Measurements from ENCODE around the gene RAB5B. TPM values are rescaled to one million over a fixed set of nuclear protein-coding genes. Genes with fewer than 3 reads are reported as not detected.
A peak's percentile ranks its signal among the peaks of the same experiment; 100 is the strongest.

The RAB5B gene
- total and polyA plus RNA-seq, 4 donors, result 64.5 to 118 (median 91.3) TPM

GRCh38 chr12:55993230-55993853, 19.5 kb downstream of the RAB5B start:
- Histone ChIP-seq H3K36me3 (ENCODE audit: control insufficient read depth in 4 of 4, insufficient read depth in 4 of 4, low read length in 4 of 4) (peaks cover 35 to 45% (median 39%) of the 10 kb centered on the region in 4 donors), H3K27me3 (ENCODE audit: control insufficient read depth in 3 of 3, insufficient read depth in 3 of 3, low read length in 2 of 3) (no peaks in the 10 kb centered on the region), H3K27ac (ENCODE audit: low read depth in 1 of 2, low read length in 1 of 2) (no peak overlapping the region), H3K4me3 (no peak overlapping the region), H3K9ac (ENCODE audit: insufficient read depth in 1 of 2, low read length in 2 of 2) (no peak overlapping the region), H3K9me3 (ENCODE audit: control insufficient read depth in 4 of 4, insufficient read depth in 3 of 4, low read length in 3 of 4) (peaks cover 0 to 2% (median 0%) of the 10 kb centered on the region in 4 donors), H3K4me1 (ENCODE audit: control insufficient read depth in 5 of 5, insufficient read depth in 5 of 5, low read length in 5 of 5) (peaks cover 0 to 16% (median 2%) of the 10 kb centered on the region in 5 donors)
- WGBS, 2 donors, result 87 to 93% methylated on average over 4 of the region's 4 CpGs
- TF ChIP-seq CTCF (IDR thresholded peaks at IDR 0.05; ENCODE audit: control extremely low read depth, extremely low read depth), result no peak
- no peak for ATAC-seq (ENCODE audit: insufficient read depth, low FRiP score)
- no peak for DNase-seq

- no peaks in the 10 kb centered on the region for H3K9me3 ChIP-seq (ENCODE audit: control insufficient read depth in 4 of 4, insufficient read depth in 3 of 4, low read length in 3 of 4)
- no peaks in the 10 kb centered on the region for H3K27me3 ChIP-seq (ENCODE audit: control insufficient read depth in 3 of 3, insufficient read depth in 3 of 3, low read length in 2 of 3)
- H3K9ac ChIP-seq (ENCODE audit: insufficient read depth in 1 of 2, low read length in 2 of 2), result no peak overlapping the region
- peaks cover 24 to 34% (median 28%) of the 10 kb centered on the region in 4 donors for H3K36me3 ChIP-seq (ENCODE audit: control insufficient read depth in 4 of 4, insufficient read depth in 4 of 4, low read length in 4 of 4)
- no peak overlapping the region for H3K27ac ChIP-seq (ENCODE audit: low read depth in 1 of 2, low read length in 1 of 2)
- TF ChIP-seq CTCF (IDR thresholded peaks at IDR 0.05; ENCODE audit: control extremely low read depth, extremely low read depth), result no peak
- ATAC-seq (ENCODE audit: insufficient read depth, low FRiP score) (no peak), DNase-seq (no peak)
- H3K4me3 ChIP-seq, result no peak overlapping the region
- 85 to 88% methylated on average over 8 of the region's 8 CpGs for WGBS, 2 donors
- peaks cover 0 to 16% (median 2%) of the 10 kb centered on the region in 5 donors for H3K4me1 ChIP-seq (ENCODE audit: control insufficient read depth in 5 of 5, insufficient read depth in 5 of 5, low read length in 5 of 5)
Observed at GRCh38 chr12:55995366-55995765, 21.5 kb downstream of the RAB5B start.

GRCh38 chr12:55996201-55996714, 22.4 kb downstream of the RAB5B start:
- ATAC-seq (ENCODE audit: insufficient read depth, low FRiP score) (peak; percentile 56), DNase-seq (peak; percentile 63 to 85 (median 84))
- Histone ChIP-seq H3K9ac (ENCODE audit: insufficient read depth in 1 of 2, low read length in 2 of 2) (peak overlapping the region in 1 of 2 donors; percentile 30), H3K36me3 (ENCODE audit: control insufficient read depth in 4 of 4, insufficient read depth in 4 of 4, low read length in 4 of 4) (peaks cover 16 to 25% (median 19%) of the 10 kb centered on the region in 4 donors), H3K4me1 (ENCODE audit: control insufficient read depth in 5 of 5, insufficient read depth in 5 of 5, low read length in 5 of 5) (peaks cover 0 to 16% (median 2%) of the 10 kb centered on the region in 5 donors), H3K27ac (ENCODE audit: low read depth in 1 of 2, low read length in 1 of 2) (peak overlapping the region in 1 of 2 donors; percentile 77), H3K27me3 (ENCODE audit: control insufficient read depth in 3 of 3, insufficient read depth in 3 of 3, low read length in 2 of 3) (no peaks in the 10 kb centered on the region), H3K4me3 (no peak overlapping the region), H3K9me3 (ENCODE audit: control insufficient read depth in 4 of 4, insufficient read depth in 3 of 4, low read length in 3 of 4) (no peaks in the 10 kb centered on the region)
- 25 to 30% methylated on average over 14 of the region's 14 CpGs for WGBS, 2 donors
- peak; percentile 72 for TF ChIP-seq CTCF (IDR thresholded peaks at IDR 0.05; ENCODE audit: control extremely low read depth, extremely low read depth)

All from lung (tissue), 12 donors.